ENCODE measurements around the gene NOXO1. TPM values are rescaled to one million over a fixed set of nuclear protein-coding genes. Genes with fewer than 3 reads are reported as not detected.

NOXO1 gene
- total and polyA plus RNA-seq, 2 donors (not counting 3 experiments of a cell fraction or from before 2014, with no cell fraction given) = 0.37 to 0.60 TPM

- ChIA-PET POLR2A (interaction anchor here (1.5 kb wide), 1 partner anchor 129 kb away, joined by 6 read pairs; the partner anchor contains the start of gene TRAF7), CTCF (interaction anchor here (0.7 to 2.0 kb wide), 4 partner anchors 64 to 454 kb away, joined by 3 to 18 read pairs (median 4); no protein-coding TSS in a partner anchor)
- intact Hi-C loops (cut with micrococcal nuclease) (no loop called here), dilution Hi-C loops (cut with MboI; ENCODE audit: extremely low pct_ligation_motif_present, low sequenced_read_pairs) (loop anchor here (25.0 kb wide), 1 partner anchor 136 kb away; the partner anchor contains the start of gene TRAF7)
- Histone ChIP-seq H2AFZ (ENCODE audit: low read depth, low read length) (peak within 1 kb of the TSS; percentile 58), H3K9me3 (replicated peaks; ENCODE audit: control insufficient read depth, insufficient read depth, low read length) (no peaks in the 10 kb centered on the region), H3K9me1 (replicated peaks; ENCODE audit: control insufficient read depth, extremely low read depth, insufficient read depth, low read length) (no peaks in the 10 kb centered on the region), H3K27ac (ENCODE audit: insufficient read depth, low read depth, low read length) (no peak within 1 kb of the TSS), H3K4me1 (ENCODE audit: control insufficient read depth, extremely low read depth, insufficient read depth, low read length) (peaks cover 31% of the 10 kb centered on the region), H3K36me3 (ENCODE audit: control insufficient read depth in 2 of 2, extremely low read depth in 1 of 2, insufficient read depth in 2 of 2, low read length in 2 of 2) (no peaks in the 10 kb centered on the region), H3K79me2 (ENCODE audit: control insufficient read depth, insufficient read depth, low read length) (peaks cover 15% of the 10 kb centered on the region), H3K4me2 (ENCODE audit: insufficient read depth, low read length) (peak within 1 kb of the TSS; percentile 16), H4K20me1 (replicated peaks; ENCODE audit: control insufficient read depth, extremely low read depth, insufficient read depth, low read length) (no peaks in the 10 kb centered on the region), H3K27me3 (ENCODE audit: control insufficient read depth in 2 of 2, insufficient read depth in 2 of 2, low read length in 2 of 2) (no peaks in the 10 kb centered on the region), H3K4me3 (replicated peaks in 1 of 3; ENCODE audit: insufficient read depth in 1 of 3, low read depth in 1 of 3, low read length in 3 of 3) (peak within 1 kb of the TSS; percentile 2 to 54 (median 20)), H3K9ac (replicated peaks; ENCODE audit: extremely low read depth, insufficient read depth, low read length) (peak within 1 kb of the TSS; percentile 44)
- no TSS peak for BruUV-seq (replicated peaks)
- FAIRE-seq = no peak
- TF ChIP-seq POLR2AphosphoS5 (IDR thresholded peaks at IDR 0.05; ENCODE audit: insufficient read depth, low read depth, low read length) = peak; percentile 20
- TF ChIP-seq EZH2 (IDR thresholded peaks at IDR 0.05; ENCODE audit: borderline replicate concordance, low read depth, low read length, severe bottlenecking) = no peak
- TF ChIP-seq MAX (IDR thresholded peaks at IDR 0.05; ENCODE audit: insufficient read depth, insufficient read length) = no peak
- peak; percentile 22 for TF ChIP-seq POLR2A (IDR thresholded peaks at IDR 0.05; ENCODE audit: low read depth, low read length)
- TF ChIP-seq JUN (IDR thresholded peaks at IDR 0.05; ENCODE audit: borderline replicate concordance, insufficient read depth, insufficient read length, low read depth) = no peak
- TF ChIP-seq MYC (IDR thresholded peaks at IDR 0.05; ENCODE audit: low read depth, low read length) = no peak
- no peak for TF ChIP-seq FOS (IDR thresholded peaks at IDR 0.05; ENCODE audit: borderline replicate concordance, insufficient read depth, low read length)
- no peak for TF ChIP-seq GATA2 (IDR thresholded peaks at IDR 0.05; ENCODE audit: insufficient read depth, insufficient read length, low read depth, low read length)
- TF ChIP-seq CTCF (IDR thresholded peaks at IDR 0.05; ENCODE audit: extremely low read depth in 1 of 2, insufficient read depth in 1 of 2, low read depth in 1 of 2, low read length in 2 of 2) = no peak
- DNase-seq (ENCODE audit: low read depth, low spot score) = no peak
These were observed 45.3 kb upstream of the NOXO1 start, which contains the start of gene NHERF2 for GRCh38 chr16:2026461-2027023. Gene NHERF2, plus strand, starts transcription at chr16:2026902. Its CDS starts 104 bp downstream, at chr16:2027006.

All from endothelial cell of umbilical vein (primary cell).